ENCODE results near the gene LPGAT1.

- no peak for TF ChIP-seq JUND (IDR thresholded peaks at IDR 0.05)
- no peak for TF ChIP-seq POLR2AphosphoS5 (IDR thresholded peaks at IDR 0.05; ENCODE audit: low read depth, low read length)
- TF ChIP-seq POLR2A (IDR thresholded peaks at IDR 0.05; ENCODE audit: borderline replicate concordance, extremely low read depth, insufficient read depth, insufficient read length), result no peak
- TF ChIP-seq, protein P1, sequence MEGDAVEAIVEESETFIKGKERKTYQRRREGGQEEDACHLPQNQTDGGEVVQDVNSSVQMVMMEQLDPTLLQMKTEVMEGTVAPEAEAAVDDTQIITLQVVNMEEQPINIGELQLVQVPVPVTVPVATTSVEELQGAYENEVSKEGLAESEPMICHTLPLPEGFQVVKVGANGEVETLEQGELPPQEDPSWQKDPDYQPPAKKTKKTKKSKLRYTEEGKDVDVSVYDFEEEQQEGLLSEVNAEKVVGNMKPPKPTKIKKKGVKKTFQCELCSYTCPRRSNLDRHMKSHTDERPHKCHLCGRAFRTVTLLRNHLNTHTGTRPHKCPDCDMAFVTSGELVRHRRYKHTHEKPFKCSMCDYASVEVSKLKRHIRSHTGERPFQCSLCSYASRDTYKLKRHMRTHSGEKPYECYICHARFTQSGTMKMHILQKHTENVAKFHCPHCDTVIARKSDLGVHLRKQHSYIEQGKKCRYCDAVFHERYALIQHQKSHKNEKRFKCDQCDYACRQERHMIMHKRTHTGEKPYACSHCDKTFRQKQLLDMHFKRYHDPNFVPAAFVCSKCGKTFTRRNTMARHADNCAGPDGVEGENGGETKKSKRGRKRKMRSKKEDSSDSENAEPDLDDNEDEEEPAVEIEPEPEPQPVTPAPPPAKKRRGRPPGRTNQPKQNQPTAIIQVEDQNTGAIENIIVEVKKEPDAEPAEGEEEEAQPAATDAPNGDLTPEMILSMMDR (IDR thresholded peaks at IDR 0.05 in 2 of 3, conservative IDR thresholded peaks at IDR 0.05 in 1 of 3; ENCODE audit: borderline replicate concordance in 1 of 3, insufficient read depth in 1 of 3, low read depth in 2 of 3, low read length in 2 of 3), result no peak
- TF ChIP-seq ZNF274 (IDR thresholded peaks at IDR 0.05; ENCODE audit: low read depth, low read length), result no peak
Observed at GRCh38 chr1:211783897-211784296, 46.7 kb downstream of the LPGAT1 start.

All from HCT116 (cell line).